ENCODE measurements around the gene SMNDC1.

- no peak for TF ChIP-seq CTCF (conservative IDR thresholded peaks at IDR 0.05; ENCODE audit: low read depth, low read length)
- TF ChIP-seq EZH2 (IDR thresholded peaks at IDR 0.05; ENCODE audit: borderline replicate concordance, low read depth, low read length, poor library complexity, severe bottlenecking) = no peak
These were observed 30.1 kb downstream of the SMNDC1 start for GRCh38 chr10:110274647-110275046.

All from A673 (cell line).